DOHH2 (cell line): Measurements from ENCODE around the gene UQCRQ.

ENCODE experiments used
- H3F3A ChIP-seq: fragments of 200-600 bp; sonication (generic), shearing (Covaris generic); 2 replicates; pipeline ENCODE4 v1.6.0; 2016; ENCODE audit warnings: antibody characterized with exemption, mild to moderate bottlenecking; ENCODE audit not compliant: control insufficient read depth, insufficient read depth
- H3K27ac ChIP-seq: fragments of 200-600 bp; sonication (generic); 2 replicates; pipeline ENCODE4 v1.5.1; 2014; ENCODE audit warnings: low read depth, mild to moderate bottlenecking, low read length, moderate library complexity
- H3K27me3 ChIP-seq: fragments of 200-600 bp; sonication (generic); 2 replicates; pipeline ENCODE4 v1.6.1; 2014; ENCODE audit warnings: mild to moderate bottlenecking, low read length, mixed read lengths; ENCODE audit not compliant: control insufficient read depth
- H3K36me3 ChIP-seq: fragments of 200-600 bp; sonication (generic); 2 replicates; pipeline ENCODE4 v1.6.1; 2014; ENCODE audit warnings: mild to moderate bottlenecking, low read length, moderate library complexity, mixed read lengths; ENCODE audit not compliant: control insufficient read depth
- H3K4me1 ChIP-seq: fragments of 200-600 bp; sonication (generic); 2 replicates; pipeline ENCODE4 v1.6.1; 2014; ENCODE audit warnings: mild to moderate bottlenecking, low read length, mixed read lengths; ENCODE audit not compliant: control insufficient read depth
- H3K4me2 ChIP-seq: fragments of 200-600 bp; sonication (generic); 2 replicates; pipeline ENCODE4 v1.6.0; 2014; ENCODE audit warnings: mild to moderate bottlenecking, low read length, moderate library complexity
- H3K4me3 ChIP-seq: fragments of 200-600 bp; sonication (generic); 2 replicates; pipeline ENCODE4 v1.5.1; 2014; ENCODE audit warnings: mild to moderate bottlenecking, low read length, mixed read lengths
- H3K79me2 ChIP-seq: fragments of 200-600 bp; sonication (generic); 2 replicates; pipeline ENCODE4 v1.6.1; 2014; ENCODE audit warnings: mild to moderate bottlenecking, low read length, mixed read lengths; ENCODE audit not compliant: control insufficient read depth
- H3K9me2 ChIP-seq: fragments of 200-600 bp; sonication (generic); replicated peaks from 2 replicates; pipeline ENCODE4 v1.6.1; 2014; ENCODE audit warnings: mild to moderate bottlenecking, low read length, mixed read lengths; ENCODE audit not compliant: control insufficient read depth
- H3K9me3 ChIP-seq: fragments of 200-600 bp; sonication (generic); 2 replicates; pipeline ENCODE4 v1.6.1; 2014; ENCODE audit warnings: antibody characterized with exemption, low read length, mixed read lengths; ENCODE audit not compliant: control insufficient read depth, insufficient read depth
- H4K20me1 ChIP-seq: fragments of 200-600 bp; sonication (generic); 2 replicates; pipeline ENCODE4 v1.6.0; 2014; ENCODE audit warnings: low read depth, mild to moderate bottlenecking, antibody characterized with exemption, low read length, moderate library complexity; ENCODE audit not compliant: control insufficient read depth, insufficient read depth
- CTCF ChIP-seq: fragments of 200-600 bp; sonication (generic); IDR thresholded peaks from one replicate; pipeline ENCODE4 v1.5.1; 2014; ENCODE audit warnings: antibody characterized with exemption, mild to moderate bottlenecking, low read depth, low read length; ENCODE audit not compliant: poor library complexity, severe bottlenecking
- EZH2phosphoT487 ChIP-seq: fragments of 200-600 bp; sonication (generic); IDR thresholded peaks from 2 replicates; pipeline ENCODE4 v1.6.1; 2017; ENCODE audit warnings: borderline replicate concordance, mild to moderate bottlenecking, antibody characterized with exemption, low read length, moderate library complexity, mixed read lengths

Gene UQCRQ

GRCh38 chr5:132890817-132891216 is 24.4 kb downstream of the UQCRQ start:
- H3K79me2 ChIP-seq = no peaks in the 10 kb centered on the region
- no peak overlapping the region for H3K4me3 ChIP-seq
- H3K9me2 ChIP-seq = no peaks in the 10 kb centered on the region
- peaks cover 76% of the 10 kb centered on the region for H3K36me3 ChIP-seq
- H3K27ac ChIP-seq = no peak overlapping the region
- H3F3A ChIP-seq = 0 out of 2 replicates have a peak, but pooled peaks cover 3% of the 10 kb centered on the region
- no peak overlapping the region for H3K4me2 ChIP-seq
- H3K9me3 ChIP-seq = no peaks in the 10 kb centered on the region
- TF ChIP-seq CTCF (no peak), EZH2phosphoT487 (no peak)
- H4K20me1 ChIP-seq = no peaks in the 10 kb centered on the region; the same call in 1 of the 2 replicates
- H3K4me1 ChIP-seq = peaks cover 18% of the 10 kb centered on the region
- H3K27me3 ChIP-seq = no peaks in the 10 kb centered on the region

- H3K27ac ChIP-seq = no peak overlapping the region
- H3K9me3 ChIP-seq = no peaks in the 10 kb centered on the region
- no peaks in the 10 kb centered on the region for H4K20me1 ChIP-seq
- H3K4me2 ChIP-seq = no peak overlapping the region
- H3K79me2 ChIP-seq = no peaks in the 10 kb centered on the region
- H3K4me3 ChIP-seq = no peak overlapping the region
- no peak for TF ChIP-seq EZH2phosphoT487
- TF ChIP-seq CTCF = no peak
- no peaks in the 10 kb centered on the region for H3K27me3 ChIP-seq
- no peaks in the 10 kb centered on the region for H3K9me2 ChIP-seq
- no peaks in the 10 kb centered on the region for H3F3A ChIP-seq
- H3K4me1 ChIP-seq = peaks cover 3% of the 10 kb centered on the region
- peaks cover 72% of the 10 kb centered on the region for H3K36me3 ChIP-seq
These were observed 29.4 kb downstream of the UQCRQ start for GRCh38 chr5:132895719-132896305.

GRCh38 chr5:132896685-132897084 is 30.2 kb downstream of the UQCRQ start:
- Histone ChIP-seq H3K9me3 (no peaks in the 10 kb centered on the region), H3K27ac (no peak overlapping the region), H3K4me3 (no peak overlapping the region), H4K20me1 (no peaks in the 10 kb centered on the region), H3K4me2 (no peak overlapping the region), H3K9me2 (no peaks in the 10 kb centered on the region), H3K36me3 (peaks cover 77% of the 10 kb centered on the region), H3K27me3 (no peaks in the 10 kb centered on the region), H3F3A (no peaks in the 10 kb centered on the region), H3K4me1 (peaks cover 12% of the 10 kb centered on the region), H3K79me2 (no peaks in the 10 kb centered on the region)
- no peak for TF ChIP-seq EZH2phosphoT487
- TF ChIP-seq CTCF = no peak
